GM12875 (cell line): ENCODE results near the gene C2CD3.
"Not testable (repeated sequence)": the region's sequence is repeated elsewhere in the genome, so short reads cannot be mapped to it uniquely, and the experiment has no call there.

Experiments used
- H3K4me3 ChIP-seq: one replicate; pipeline ENCODE4 v1.5.1; 2011; ENCODE audit warnings: low read depth, low read length, control low read depth
- TF ChIP-seq, protein P1 (sequence below): IDR thresholded peaks from 2 replicates; pipeline ENCODE4 v1.5.1; 2011; ENCODE audit warnings: low read depth, mild to moderate bottlenecking, control low read depth, inconsistent platforms, low read length, moderate library complexity, borderline replicate concordance; ENCODE audit not compliant: insufficient read depth

The C2CD3 gene

DNA sequence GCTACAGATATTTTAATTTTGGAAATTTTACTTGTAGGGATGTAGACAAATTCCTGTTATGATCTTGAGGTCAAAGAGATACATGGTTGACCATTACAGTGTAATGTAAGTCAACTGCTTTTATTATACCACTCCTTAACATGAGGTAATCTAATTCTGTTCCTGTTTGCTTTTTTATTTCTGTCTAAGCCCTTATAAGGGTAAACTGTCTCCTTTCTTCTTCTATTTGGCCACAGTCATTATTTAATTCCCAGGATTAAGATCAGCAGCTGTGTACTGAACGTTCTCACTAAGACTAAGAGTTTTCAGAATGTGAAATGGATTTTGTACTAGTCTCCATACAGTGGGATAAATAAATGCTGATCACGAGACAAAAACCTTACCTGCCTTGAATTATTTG, 32.8 kb downstream of the C2CD3 start:
- H3K4me3 ChIP-seq, result no peak overlapping the region

DNA sequence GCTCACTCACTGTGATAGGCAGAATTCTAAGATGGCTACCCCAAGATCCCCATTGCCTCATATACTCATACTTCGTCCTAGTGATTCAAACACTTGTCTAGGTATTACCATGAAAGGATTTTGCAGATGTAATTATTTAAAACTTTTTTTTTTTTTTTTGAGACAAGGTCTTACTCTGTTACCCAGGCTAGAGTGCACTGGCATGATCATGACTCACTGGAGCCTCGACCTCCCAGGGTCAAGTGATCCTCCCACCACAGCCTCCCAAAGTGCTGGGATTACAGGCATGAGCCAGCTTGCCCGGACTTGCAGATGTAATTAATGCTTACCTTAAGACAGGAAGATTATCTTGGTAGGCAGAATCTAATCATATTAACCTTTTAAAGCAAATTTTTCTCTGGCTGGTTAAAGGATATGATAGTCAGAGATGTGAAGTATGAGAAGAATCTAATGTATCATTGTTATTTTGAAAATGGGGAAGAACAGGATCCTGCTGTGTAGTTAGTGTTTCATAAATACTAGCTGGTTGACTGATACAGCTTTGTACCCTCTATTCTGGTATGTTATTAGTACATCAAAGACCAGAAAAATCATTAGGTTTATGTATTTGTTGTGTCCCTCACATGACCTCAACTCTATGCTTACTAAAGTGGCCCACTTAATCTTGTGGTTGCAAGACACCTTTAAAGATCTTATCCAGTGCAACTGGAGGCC, 35.5 kb downstream of the C2CD3 start:
- TF ChIP-seq, protein P1, sequence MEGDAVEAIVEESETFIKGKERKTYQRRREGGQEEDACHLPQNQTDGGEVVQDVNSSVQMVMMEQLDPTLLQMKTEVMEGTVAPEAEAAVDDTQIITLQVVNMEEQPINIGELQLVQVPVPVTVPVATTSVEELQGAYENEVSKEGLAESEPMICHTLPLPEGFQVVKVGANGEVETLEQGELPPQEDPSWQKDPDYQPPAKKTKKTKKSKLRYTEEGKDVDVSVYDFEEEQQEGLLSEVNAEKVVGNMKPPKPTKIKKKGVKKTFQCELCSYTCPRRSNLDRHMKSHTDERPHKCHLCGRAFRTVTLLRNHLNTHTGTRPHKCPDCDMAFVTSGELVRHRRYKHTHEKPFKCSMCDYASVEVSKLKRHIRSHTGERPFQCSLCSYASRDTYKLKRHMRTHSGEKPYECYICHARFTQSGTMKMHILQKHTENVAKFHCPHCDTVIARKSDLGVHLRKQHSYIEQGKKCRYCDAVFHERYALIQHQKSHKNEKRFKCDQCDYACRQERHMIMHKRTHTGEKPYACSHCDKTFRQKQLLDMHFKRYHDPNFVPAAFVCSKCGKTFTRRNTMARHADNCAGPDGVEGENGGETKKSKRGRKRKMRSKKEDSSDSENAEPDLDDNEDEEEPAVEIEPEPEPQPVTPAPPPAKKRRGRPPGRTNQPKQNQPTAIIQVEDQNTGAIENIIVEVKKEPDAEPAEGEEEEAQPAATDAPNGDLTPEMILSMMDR, result no peak
- no peak overlapping the region for H3K4me3 ChIP-seq

More for the DNA sequence above, 32.8 kb downstream of the C2CD3 start:
- TF ChIP-seq, protein P1, result no peak

DNA sequence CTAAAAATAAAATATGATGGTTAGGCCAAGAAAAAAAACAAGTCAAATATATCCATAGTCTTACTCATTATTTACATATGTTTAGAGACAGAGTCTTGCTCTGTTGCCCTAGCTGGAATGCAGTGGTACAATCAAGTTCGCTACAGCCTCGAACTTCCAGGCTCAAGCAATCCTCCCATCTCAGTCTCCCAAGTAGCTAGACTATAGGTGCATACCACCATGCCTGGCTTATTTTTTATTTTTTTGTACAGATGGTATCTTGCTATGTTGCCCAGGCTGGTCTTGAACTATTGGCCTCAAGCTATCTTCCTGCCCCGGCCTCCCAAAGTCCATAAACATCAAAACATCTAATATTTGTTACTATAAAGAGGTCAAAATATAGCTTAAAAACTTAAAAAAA, 36.1 kb downstream of the C2CD3 start:
- TF ChIP-seq, protein P1, result no peak
- no peak overlapping the region for H3K4me3 ChIP-seq

DNA sequence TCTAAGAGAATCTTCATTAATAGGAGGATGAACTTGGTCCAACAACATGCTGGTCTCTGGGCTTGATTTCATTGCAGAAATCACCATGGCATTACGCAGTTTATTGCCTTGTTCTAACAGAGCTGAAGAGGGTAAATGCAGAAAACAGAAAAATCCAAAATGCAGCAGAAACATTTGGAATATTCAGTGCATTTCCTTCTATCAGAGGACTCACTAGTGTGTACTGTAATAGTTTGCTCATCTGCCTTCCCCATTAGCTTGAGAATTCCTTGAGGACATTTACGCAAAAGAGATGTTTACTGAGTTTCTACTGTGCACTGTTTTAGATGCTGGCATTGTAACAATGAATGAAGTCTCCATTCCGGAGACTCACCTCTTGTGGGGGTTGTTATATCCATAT, 37.4 kb downstream of the C2CD3 start:
- no peak overlapping the region for H3K4me3 ChIP-seq
- TF ChIP-seq, protein P1, result no peak

DNA sequence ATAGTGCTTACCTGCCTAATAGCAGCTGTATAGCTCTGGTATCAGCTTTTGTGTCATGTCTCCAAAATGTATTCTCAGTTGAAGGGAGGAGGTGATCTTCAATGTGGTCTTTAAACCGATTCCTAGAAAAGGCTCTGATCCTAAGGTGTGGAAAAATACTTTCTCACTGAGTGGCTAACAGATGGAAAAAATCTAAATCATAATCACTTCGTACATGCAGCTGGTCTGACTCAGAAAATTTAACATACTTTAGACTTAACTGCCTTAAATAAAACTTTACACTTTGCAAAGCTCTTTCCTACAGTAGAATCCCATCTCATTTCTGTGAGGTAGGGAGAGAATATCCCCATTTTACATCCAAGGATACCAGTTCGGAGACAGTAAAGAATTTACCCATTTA, 38.0 kb downstream of the C2CD3 start:
- no peak overlapping the region for H3K4me3 ChIP-seq
- TF ChIP-seq, protein P1, result no peak

DNA sequence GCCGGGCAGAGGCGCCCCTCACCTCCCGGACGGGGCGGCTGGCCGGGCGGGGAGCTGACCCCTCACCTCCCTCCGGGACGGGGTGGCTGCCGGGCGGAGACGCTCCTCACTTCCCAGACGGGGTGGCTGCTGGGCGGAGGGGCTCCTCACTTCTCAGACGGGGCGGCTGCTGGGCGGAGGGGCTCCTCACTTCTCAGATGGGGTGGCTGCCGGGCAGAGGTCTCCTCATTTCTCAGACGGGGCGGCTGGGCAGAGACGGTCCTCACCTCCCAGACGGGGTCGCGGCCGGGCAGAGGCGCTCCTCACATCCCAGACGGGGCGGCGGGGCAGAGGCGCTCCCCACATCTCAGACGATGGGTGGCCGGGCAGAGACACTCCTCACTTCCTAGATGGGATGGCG, 41.7 kb downstream of the C2CD3 start:
- H3K4me3 ChIP-seq, result not testable (repeated sequence)

DNA sequence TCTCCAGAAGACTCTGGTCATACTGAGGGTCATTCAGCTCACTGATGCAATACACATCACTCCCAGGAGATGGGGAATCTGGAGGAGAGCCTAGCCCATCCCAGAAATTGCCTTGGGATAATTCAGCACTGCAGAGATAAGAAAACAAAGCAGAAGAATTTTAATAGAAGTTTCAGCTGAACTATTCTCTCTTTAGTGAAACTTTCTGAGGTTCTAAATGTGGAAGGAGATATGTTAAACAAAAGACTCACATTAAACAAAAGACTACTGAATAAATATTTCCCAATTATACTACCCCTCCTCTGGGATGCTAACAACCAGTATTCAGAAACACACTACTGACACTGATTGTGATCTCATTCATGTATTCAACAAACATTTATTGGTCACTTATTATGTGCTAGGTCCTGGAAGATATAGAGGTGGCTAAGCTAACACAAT, 47.8 kb downstream of the C2CD3 start:
- H3K4me3 ChIP-seq, result no peak overlapping the region
- TF ChIP-seq, protein P1, result no peak
